NCI-H128 (cell line): ENCODE data around the gene VPS54.
"Not testable (repeated sequence)": the region's sequence is repeated elsewhere in the genome, so short reads cannot be mapped to it uniquely, and the experiment has no call there.

ENCODE experiments used
- DNase-seq: peaks from one replicate; lab custom pipeline; 2025; ENCODE audit not compliant: unreplicated experiment; lab: John Stamatoyannopoulos, UW

VPS54 gene

GRCh38 chr2:64023485-64024258 lies 4.4 kb upstream of the VPS54 start:
- no peak for DNase-seq

- no peak for DNase-seq
Observed at GRCh38 chr2:64021578-64021977, 2.4 kb upstream of the VPS54 start.

GRCh38 chr2:64019975-64020528 lies 824 bp upstream of the VPS54 start:
- no peak for DNase-seq

- no peak for DNase-seq
Observed at GRCh38 chr2:64018701-64019082, 536 bp downstream of the VPS54 start.

- DNase-seq, result no peak
Observed at GRCh38 chr2:64017811-64018700, 1.2 kb downstream of the VPS54 start.

- DNase-seq, result no peak
Observed at GRCh38 chr2:64015898-64016297, 3.3 kb downstream of the VPS54 start.

- DNase-seq, result no peak
Observed at GRCh38 chr2:64015391-64015790, 3.8 kb downstream of the VPS54 start.

GRCh38 chr2:64014628-64015027 lies 4.6 kb downstream of the VPS54 start:
- DNase-seq, result no peak

- DNase-seq, result no peak
Observed at GRCh38 chr2:64013053-64013452, 6.2 kb downstream of the VPS54 start.

GRCh38 chr2:64012115-64012514 lies 7.1 kb downstream of the VPS54 start:
- no peak for DNase-seq

GRCh38 chr2:64008434-64009009 lies 10.7 kb downstream of the VPS54 start:
- DNase-seq, result no peak

- DNase-seq, result no peak
Observed at GRCh38 chr2:64007924-64008323, 11.3 kb downstream of the VPS54 start.

- no peak for DNase-seq
Observed at GRCh38 chr2:64005707-64006356, 13.4 kb downstream of the VPS54 start.

- no peak for DNase-seq
Observed at GRCh38 chr2:64003239-64003638, 16.0 kb downstream of the VPS54 start.

- DNase-seq, result no peak
Observed at GRCh38 chr2:64001382-64002101, 17.7 kb downstream of the VPS54 start.

GRCh38 chr2:64000630-64001381 lies 18.4 kb downstream of the VPS54 start:
- no peak for DNase-seq

- no peak for DNase-seq
Observed at GRCh38 chr2:63999049-63999448, 20.2 kb downstream of the VPS54 start.

- DNase-seq, result not testable (repeated sequence)
Observed at GRCh38 chr2:63996582-63997198, 22.5 kb downstream of the VPS54 start.
